EH (cell line): ENCODE results near the gene SLC9A3.
"Not testable (repeated sequence)": the region's sequence is repeated elsewhere in the genome, so short reads cannot be mapped to it uniquely, and the experiment has no call there.

Experiments used
- DNase-seq: peaks from one replicate; pipeline ENCODE4 v3.0.0-alpha.2; 2015; ENCODE audit warnings: low read depth

SLC9A3 gene

GRCh38 chr5:474840-475661 is 49.2 kb downstream of the SLC9A3 start:
- peak; percentile 25 for DNase-seq

DNA sequence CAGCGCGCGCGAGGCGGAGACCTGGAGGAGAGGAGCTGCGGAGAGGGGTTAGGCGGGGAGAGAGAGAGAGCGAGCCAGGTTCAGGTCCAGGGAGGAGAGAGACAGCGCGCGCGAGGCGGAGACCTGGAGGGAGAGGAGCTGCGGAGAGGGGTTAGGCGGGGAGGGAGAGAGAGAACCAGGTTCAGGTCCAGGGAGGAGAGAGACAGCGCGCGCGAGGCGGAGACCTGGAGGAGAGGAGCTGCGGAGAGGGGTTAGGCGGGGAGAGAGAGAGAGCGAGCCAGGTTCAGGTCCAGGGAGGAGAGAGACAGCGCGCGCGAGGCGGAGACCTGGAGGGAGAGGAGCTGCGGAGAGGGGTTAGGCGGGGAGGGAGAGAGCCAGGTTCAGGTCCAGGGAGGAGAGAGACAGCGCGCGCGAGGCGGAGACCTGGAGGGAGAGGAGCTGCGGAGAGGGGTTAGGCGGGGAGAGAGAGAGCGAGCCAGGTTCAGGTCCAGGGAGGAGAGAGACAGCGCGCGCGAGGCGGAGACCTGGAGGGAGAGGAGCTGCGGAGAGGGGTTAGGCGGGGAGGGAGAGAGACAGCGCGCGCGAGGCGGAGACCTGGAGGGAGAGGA is 49.9 kb downstream of the SLC9A3 start:
- not testable (repeated sequence) for DNase-seq

DNA sequence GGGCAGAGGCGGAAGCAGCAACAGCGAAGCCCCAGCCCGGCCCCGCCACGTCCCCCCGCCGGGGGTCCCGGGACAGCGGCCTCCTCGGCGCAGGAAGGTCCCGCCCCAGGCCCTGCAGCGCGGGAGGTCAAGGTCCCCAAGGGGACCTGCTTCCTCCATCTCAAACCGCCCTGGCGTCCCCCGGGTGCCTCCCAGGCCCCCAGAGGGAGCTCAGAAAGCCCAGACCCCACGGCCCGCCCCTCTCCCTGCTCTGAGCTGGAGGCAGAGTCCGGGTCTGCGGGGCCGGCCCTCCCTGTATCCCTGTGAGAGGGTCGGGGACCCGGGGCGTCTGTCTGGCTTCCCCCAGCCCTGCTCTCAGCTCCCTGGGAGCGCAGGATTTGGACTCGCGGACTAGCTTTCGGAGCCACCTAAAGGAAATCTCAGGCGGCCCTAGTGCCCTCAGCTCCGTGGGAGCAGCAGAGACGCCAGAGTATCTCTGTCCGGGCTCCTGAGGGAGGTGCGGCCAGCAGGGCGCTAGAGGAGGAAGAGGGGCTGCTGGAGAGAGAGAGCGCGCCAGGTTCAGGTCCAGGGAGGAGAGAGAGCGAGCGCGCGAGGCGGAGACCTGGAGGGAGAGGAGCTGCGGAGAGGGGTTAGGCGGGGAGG is 50.6 kb downstream of the SLC9A3 start:
- DNase-seq, result peak; percentile 60

DNA sequence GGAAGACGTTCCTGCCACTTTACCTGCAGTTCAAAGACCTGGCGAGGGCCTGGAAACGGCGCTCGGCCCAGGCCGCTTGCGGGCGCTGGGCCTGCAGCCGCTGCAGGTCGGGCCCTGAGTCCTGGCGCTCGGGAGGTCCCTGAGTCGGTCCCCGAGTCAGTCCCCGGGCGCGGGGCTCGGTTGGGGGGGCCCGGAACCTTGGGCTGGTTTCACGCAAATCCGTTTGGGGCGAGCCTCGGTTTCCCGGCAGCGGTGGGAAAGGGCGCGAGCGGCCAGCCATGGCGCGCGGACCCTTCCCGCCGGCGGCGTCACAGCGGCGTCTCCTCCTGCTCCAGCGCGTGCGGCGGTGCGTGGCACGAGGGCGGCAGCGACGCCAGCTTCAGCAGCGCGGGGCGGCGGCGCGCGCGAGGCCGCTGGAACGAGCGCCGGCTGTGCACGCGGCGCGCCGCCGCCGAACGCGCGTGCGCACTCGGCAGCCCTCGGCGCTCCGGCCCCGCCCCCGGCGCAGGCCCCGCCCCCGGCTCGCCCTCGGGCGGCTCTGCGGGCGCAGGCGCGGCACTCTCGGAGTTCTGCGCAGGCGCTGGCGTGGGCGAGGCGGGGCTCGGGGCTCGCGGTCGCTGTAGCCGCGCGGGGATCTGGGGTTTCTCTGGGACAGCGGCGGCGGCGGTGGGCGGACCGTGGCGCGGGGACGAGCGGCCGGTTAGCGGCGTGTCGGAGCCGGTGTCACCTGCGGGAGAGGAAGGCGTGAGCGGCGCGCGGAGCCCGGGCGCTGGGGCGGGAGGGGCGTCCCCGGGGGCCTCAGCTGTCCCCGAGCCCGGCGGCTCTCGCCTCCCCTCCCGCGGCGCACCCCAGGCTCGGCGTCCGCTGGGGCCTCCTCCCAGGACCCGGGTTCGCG is 51.3 kb downstream of the SLC9A3 start:
- peak; percentile 81 for DNase-seq

DNA sequence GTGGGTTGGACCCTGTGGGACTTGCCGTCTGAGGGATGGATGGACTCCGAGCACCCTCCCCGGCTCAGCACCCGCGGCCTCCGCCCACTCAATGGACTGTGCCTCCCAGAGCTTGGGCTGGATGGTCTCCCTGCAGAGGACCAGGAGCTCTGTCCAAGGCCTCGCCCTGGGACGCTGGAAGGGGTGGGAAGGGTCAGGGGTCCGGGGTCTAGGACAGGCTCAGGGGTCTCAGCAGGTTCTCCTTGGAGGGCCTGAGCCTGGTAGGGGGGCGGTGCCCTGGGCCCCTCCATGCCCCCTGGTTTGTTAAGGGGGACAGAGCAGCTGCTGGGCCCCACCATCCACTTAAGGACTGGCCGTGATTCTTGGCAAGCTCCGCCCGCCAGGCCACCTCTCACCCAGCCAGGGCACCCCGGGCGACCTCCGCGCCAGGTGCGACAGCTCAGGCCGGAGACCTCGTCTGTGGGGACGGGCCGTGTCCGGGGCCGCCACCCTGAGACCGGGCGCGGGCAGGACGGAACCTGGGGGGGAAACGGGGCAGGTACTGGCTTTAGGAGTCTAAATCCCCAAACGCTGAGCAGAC is 52.1 kb downstream of the SLC9A3 start:
- peak; percentile 27 for DNase-seq

GRCh38 chr5:471750-472058 is 52.5 kb downstream of the SLC9A3 start:
- no peak for DNase-seq

- no peak for DNase-seq
Observed at GRCh38 chr5:470961-471749, 53.1 kb downstream of the SLC9A3 start.

- no peak for DNase-seq
Observed at GRCh38 chr5:469752-470483, 54.3 kb downstream of the SLC9A3 start.

DNA sequence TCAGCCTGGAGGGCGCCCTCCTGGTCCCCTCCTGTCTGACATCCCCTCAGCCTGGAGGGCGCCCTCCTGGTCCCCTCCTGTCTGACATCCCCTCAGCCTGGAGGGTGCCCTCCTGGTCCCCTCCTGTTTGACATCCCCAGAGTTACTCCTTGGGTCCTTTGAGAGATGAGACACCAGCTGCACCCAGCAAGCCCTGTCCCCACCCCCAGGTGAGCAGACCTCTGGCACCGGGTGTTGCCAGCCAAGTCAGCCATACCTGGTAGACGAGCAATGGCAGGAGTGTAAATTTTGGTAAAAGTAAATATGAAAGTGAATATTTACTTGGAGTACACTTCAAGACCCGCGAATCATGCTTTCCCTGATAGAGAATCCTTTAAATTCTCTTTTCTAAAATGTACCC is 55.8 kb downstream of the SLC9A3 start:
- DNase-seq, result no peak

- no peak for DNase-seq
Observed at GRCh38 chr5:466661-467310, 57.5 kb downstream of the SLC9A3 start.

DNA sequence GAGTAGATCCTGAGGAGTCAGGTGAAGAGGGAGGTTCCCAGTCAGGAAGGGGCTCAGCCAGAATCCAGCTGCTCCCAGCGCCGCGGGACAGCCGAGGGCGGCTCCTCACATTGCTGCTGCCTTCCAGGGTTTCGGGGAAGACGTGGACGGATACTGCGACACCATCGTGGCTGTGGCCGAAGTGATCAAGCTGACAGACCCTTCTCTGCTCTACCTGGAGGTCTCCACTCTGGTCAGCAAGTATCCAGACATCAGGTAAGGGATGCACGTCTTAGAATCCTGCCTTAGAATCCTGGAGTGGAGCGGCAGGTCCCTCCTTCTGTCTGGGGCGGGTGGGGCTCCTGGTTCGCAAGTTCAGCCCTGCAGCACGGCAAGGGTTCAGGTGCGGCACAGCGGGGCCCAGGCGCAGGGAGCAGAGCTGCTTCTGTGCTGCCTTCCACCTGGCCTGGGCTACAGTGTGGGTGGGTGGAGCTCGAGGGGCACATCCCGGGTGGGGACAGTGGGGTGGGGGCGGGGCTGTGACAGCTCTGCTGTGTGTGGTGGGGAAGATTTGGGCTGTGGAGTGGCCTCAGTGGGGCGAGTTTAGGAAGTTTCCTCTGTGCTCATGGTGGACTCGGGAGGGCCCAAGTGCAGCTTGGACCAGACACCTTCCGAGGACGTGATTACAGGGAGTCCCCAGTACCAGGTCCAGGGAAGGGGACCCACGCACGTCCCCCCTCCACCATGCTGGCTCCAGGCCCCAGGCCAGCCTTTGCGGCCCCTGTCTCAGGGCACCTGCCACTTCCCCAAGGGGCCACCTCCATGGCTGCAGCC is 58.5 kb downstream of the SLC9A3 start:
- no peak for DNase-seq

DNA sequence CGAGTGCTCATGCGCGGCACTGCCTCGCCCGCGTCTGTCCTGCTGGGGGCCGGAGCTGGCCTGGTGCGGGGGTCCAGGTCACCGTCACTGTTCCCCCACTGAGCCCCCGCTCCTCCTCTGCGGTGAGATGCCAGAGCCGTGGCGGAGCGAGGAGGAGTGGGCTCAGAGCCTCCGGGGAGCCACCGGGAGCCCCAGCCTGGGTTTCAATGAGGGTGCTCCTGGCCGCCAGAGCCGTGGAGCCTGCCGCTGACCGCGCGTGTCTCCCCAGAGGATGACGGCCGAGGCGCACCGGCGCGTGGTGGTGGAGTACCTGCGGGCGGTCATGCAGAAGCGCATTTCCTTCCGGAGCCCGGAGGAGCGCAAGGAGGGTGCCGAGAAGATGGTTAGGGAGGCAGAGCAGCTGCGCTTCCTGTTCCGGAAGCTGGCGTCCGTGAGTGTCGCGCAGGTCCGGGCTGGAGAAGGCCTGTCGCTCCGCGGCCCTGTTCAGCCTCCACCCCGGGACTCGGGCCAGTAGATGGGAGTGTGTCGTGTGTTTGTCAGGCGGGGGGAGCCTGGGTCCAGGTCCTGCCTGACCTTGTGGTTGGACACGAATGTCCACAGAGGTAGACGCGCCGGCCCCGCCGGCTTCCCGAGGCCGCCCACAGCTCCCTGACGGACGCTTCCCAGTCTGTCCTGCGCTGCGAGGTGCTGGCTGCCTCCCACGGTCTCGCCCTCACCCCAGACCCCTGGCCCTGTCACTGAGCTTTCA is 59.2 kb downstream of the SLC9A3 start:
- no peak for DNase-seq

DNA sequence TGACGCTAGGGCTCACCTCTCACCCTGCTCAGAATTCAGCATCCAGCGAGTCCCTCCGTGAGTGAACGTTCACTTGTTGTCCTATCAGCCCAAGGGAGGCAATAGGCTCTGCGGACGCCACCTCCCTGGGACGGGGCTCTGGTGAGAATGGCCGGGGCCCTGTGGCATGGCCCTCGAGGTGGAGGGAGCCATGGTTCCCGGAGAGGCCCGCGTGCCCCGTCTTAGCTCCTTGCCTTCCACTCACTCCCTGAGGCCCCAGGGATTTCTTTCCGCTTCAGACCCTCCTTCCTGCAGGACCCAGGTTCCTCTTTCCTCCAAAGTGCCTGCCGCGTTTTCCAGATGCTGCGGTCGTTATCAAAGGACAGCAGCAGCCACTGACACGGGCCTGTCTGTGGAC is 59.8 kb downstream of the SLC9A3 start:
- DNase-seq, result no peak

DNA sequence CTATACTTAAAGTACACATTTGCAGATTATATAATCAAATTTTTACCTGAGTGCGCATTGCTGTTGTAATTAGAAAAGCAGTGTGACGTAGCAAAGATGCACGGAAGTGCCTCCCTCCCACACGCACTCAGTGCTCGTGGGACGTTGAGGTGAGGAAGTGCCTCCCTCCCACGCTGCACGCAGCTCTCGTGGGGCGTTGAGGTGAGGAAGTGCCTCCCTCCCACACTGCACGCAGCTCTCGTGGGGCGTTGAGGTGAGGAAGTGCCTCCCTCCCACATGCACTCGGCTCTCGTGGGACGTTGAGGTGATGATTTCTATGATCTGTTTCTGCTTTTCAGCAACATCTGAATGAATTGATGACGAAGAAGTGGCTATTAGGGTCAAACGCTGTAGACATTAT is 60.3 kb downstream of the SLC9A3 start:
- no peak for DNase-seq

DNA sequence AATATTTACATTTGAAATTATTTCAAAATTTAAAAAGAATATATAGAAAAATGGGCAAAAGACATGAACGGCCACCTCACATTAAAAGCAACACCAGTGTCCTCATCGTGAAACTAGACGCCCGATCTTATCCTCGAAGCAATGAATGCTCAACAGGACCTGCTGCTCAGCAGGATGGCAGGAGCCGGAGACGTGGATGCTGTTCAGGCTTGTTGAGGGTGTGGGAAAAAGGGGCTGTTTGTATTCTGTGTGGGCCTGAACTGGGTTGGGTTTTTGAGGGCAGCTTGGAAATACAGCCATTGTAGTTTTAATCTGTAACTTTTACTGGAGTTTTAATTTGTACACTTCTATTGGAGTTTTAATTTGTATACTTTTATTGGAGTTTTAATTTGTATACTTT is 60.9 kb downstream of the SLC9A3 start:
- no peak for DNase-seq

DNA sequence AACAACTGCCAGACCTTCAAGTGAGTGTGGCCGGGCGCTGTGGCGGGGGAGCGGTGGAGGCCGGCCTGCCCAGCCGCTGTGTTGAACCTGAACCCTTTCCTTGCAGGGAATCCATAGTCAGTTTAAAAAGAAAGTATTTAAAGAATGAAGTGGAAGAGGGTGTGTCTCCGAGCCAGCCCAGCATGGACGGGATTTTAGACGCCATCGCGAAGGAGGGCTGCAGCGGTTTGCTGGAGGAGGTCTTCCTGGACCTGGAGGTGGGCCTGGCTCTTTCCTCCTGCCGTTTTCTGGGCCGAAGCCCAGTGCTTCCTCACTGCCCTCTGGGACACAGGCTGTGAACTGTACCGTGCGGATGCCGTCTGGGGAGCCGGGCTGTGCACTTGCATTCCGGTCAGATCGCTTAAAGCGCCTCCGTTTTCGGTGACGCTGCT is 62.2 kb downstream of the SLC9A3 start:
- no peak for DNase-seq

DNA sequence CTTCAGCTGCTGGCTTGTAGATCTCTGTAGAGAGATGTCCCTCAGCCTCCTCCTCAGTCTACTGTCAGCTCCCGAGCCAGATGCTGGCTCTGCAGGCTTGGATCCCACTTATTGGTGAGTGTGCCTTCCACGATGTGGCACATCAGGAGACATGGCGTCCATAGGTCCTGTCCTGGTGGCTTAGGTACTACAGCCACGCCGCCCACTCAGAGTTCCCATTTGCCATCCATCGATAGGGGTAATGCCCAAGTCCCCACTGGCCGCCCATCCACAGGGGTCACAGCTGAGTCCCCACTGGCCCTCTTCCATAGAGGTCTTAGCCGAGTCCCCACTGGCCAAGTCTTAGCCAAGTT is 64.0 kb downstream of the SLC9A3 start:
- DNase-seq, result no peak

GRCh38 chr5:459562-460272 is 64.5 kb downstream of the SLC9A3 start:
- no peak for DNase-seq
